ENCODE results near the gene SOX11.

SOX11 gene

DNA sequence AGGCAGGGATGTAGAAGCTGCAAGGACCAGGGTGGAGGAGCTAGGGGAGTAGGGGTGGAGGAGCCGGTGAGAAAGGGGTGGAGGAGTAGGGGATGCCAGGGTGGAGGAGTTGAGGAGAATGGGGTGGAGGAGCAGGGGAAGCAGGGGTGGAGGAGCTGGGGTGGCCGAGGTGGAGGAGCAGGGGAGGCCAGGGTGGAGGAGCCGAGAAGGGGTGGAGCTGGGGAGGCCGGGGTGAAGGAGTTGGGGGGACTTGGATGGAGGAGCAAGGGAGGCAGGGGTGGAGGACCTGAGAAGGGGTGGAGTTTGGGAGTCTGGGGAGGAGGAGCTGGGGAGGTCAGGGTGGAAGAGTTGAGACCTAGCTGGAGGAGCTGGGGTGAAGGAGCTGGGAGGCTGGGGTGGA lies 13.3 kb downstream of the SOX11 start:
- no peak for TF ChIP-seq EZH2phosphoT487 (IDR thresholded peaks at IDR 0.05; ENCODE audit: borderline replicate concordance)
- no peak for TF ChIP-seq CTCF (conservative IDR thresholded peaks at IDR 0.05; ENCODE audit: low read length)

GRCh38 chr2:5706717-5707455 lies 14.7 kb downstream of the SOX11 start:
- Histone ChIP-seq H3K9me2 (replicated peaks; ENCODE audit: low read depth, low read length) (no peaks in the 10 kb centered on the region), H4K20me1 (ENCODE audit: insufficient read depth, low read length, poor library complexity, severe bottlenecking) (no peaks in the 10 kb centered on the region), H2AFZ (ENCODE audit: low read length) (no peak overlapping the region), H3K4me1 (ENCODE audit: insufficient read depth, low read length, poor library complexity, severe bottlenecking) (no peaks in the 10 kb centered on the region), H3F3A (ENCODE audit: low read depth) (no peaks in the 10 kb centered on the region), H3K36me3 (ENCODE audit: insufficient read depth, low read length) (no peaks in the 10 kb centered on the region), H3K9ac (ENCODE audit: low read depth, low read length, poor library complexity, severe bottlenecking) (no peak overlapping the region), H3K79me2 (ENCODE audit: insufficient read depth, low read length) (no peaks in the 10 kb centered on the region), H3K9me3 (ENCODE audit: insufficient read depth, low read depth, low read length) (no peaks in the 10 kb centered on the region), H3K27me3 (ENCODE audit: insufficient read depth, low read length, poor library complexity, severe bottlenecking) (no peaks in the 10 kb centered on the region), H3K4me3 (ENCODE audit: low read length, poor library complexity, severe bottlenecking) (no peak overlapping the region), H3K4me2 (ENCODE audit: low read depth, low read length, poor library complexity, severe bottlenecking) (no peak overlapping the region)
- TF ChIP-seq EZH2phosphoT487 (IDR thresholded peaks at IDR 0.05; ENCODE audit: borderline replicate concordance) (no peak), CTCF (conservative IDR thresholded peaks at IDR 0.05; ENCODE audit: low read length) (no peak)

More for the DNA sequence above, 13.3 kb downstream of the SOX11 start:
- Histone ChIP-seq H3K9me3 (ENCODE audit: insufficient read depth, low read depth, low read length) (no peaks in the 10 kb centered on the region), H3K4me3 (ENCODE audit: low read length, poor library complexity, severe bottlenecking) (no peak overlapping the region), H3K9me2 (replicated peaks; ENCODE audit: low read depth, low read length) (no peaks in the 10 kb centered on the region), H3K4me2 (ENCODE audit: low read depth, low read length, poor library complexity, severe bottlenecking) (no peak overlapping the region), H3K27me3 (ENCODE audit: insufficient read depth, low read length, poor library complexity, severe bottlenecking) (no peaks in the 10 kb centered on the region), H3K9ac (ENCODE audit: low read depth, low read length, poor library complexity, severe bottlenecking) (no peak overlapping the region), H3F3A (ENCODE audit: low read depth) (no peaks in the 10 kb centered on the region), H3K79me2 (ENCODE audit: insufficient read depth, low read length) (no peaks in the 10 kb centered on the region), H2AFZ (ENCODE audit: low read length) (no peak overlapping the region), H3K4me1 (ENCODE audit: insufficient read depth, low read length, poor library complexity, severe bottlenecking) (no peaks in the 10 kb centered on the region), H3K36me3 (ENCODE audit: insufficient read depth, low read length) (no peaks in the 10 kb centered on the region), H4K20me1 (ENCODE audit: insufficient read depth, low read length, poor library complexity, severe bottlenecking) (no peaks in the 10 kb centered on the region)

DNA sequence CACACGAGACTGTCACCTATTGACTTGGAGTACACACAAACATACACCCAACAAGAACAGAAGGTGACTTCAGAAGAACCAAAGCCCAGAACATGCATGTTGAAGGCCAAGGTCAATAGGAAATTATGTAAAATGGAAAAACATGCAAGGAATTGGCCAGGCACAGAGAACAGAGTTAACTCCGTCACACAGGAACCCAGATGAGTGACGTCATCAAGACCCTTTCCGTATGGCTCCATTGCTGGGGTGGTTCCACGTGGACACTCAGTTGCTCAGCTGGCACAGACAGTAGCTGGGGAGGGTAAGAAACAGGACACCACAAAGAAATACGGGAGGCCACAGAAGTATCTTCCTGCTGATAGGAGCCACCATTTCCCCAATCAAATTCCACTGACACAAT lies 18.4 kb downstream of the SOX11 start:
- TF ChIP-seq CTCF (conservative IDR thresholded peaks at IDR 0.05; ENCODE audit: low read length) (no peak), EZH2phosphoT487 (IDR thresholded peaks at IDR 0.05; ENCODE audit: borderline replicate concordance) (no peak)
- no peaks in the 10 kb centered on the region for H3K9me3 ChIP-seq (ENCODE audit: insufficient read depth, low read depth, low read length)
- no peaks in the 10 kb centered on the region for H4K20me1 ChIP-seq (ENCODE audit: insufficient read depth, low read length, poor library complexity, severe bottlenecking)
- no peak overlapping the region for H3K4me3 ChIP-seq (ENCODE audit: low read length, poor library complexity, severe bottlenecking)
- H3F3A ChIP-seq (ENCODE audit: low read depth): no peaks in the 10 kb centered on the region
- H3K79me2 ChIP-seq (ENCODE audit: insufficient read depth, low read length): no peaks in the 10 kb centered on the region
- H3K27me3 ChIP-seq (ENCODE audit: insufficient read depth, low read length, poor library complexity, severe bottlenecking): no peaks in the 10 kb centered on the region
- no peaks in the 10 kb centered on the region for H3K36me3 ChIP-seq (ENCODE audit: insufficient read depth, low read length)
- no peak overlapping the region for H2AFZ ChIP-seq (ENCODE audit: low read length)
- no peak overlapping the region for H3K4me2 ChIP-seq (ENCODE audit: low read depth, low read length, poor library complexity, severe bottlenecking)
- H3K9me2 ChIP-seq (replicated peaks; ENCODE audit: low read depth, low read length): no peaks in the 10 kb centered on the region
- H3K4me1 ChIP-seq (ENCODE audit: insufficient read depth, low read length, poor library complexity, severe bottlenecking): no peaks in the 10 kb centered on the region
- no peak overlapping the region for H3K9ac ChIP-seq (ENCODE audit: low read depth, low read length, poor library complexity, severe bottlenecking)
